Stimulated activated CD4-positive, alpha-beta T cell treated with anti-CD3 and anti-CD28 coated beads, Interleukin-12 subunit alpha, Interleukin-12 subunit beta, amount 100 ng/mL, for 4 hours (primary cell): ENCODE measurements around the gene PYGO2.
A peak's percentile ranks its signal among the peaks of the same experiment; 100 is the strongest.

Source experiments
- DNase-seq: peaks from one replicate; pipeline ENCODE4 v3.0.0-alpha.2; 2020

PYGO2 gene

DNA sequence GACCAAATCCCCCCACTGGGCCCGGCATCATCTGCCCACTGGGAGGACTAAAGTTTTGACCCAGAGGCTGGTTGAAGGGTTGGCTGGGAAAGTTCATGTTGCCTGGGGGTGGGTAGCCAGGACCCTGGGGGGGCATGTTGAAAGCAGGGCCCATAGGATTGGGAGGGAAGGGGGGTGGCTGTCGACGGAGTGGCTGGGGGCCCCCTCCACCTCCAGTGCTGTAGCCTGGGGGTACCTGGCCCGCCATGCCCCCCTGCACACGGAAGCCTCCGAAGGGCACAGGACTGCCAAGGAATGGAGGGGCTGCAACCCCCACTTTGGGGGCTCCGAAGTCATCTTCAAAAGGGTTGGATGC is 2.2 kb downstream of the PYGO2 start:
- DNase-seq: no peak

DNA sequence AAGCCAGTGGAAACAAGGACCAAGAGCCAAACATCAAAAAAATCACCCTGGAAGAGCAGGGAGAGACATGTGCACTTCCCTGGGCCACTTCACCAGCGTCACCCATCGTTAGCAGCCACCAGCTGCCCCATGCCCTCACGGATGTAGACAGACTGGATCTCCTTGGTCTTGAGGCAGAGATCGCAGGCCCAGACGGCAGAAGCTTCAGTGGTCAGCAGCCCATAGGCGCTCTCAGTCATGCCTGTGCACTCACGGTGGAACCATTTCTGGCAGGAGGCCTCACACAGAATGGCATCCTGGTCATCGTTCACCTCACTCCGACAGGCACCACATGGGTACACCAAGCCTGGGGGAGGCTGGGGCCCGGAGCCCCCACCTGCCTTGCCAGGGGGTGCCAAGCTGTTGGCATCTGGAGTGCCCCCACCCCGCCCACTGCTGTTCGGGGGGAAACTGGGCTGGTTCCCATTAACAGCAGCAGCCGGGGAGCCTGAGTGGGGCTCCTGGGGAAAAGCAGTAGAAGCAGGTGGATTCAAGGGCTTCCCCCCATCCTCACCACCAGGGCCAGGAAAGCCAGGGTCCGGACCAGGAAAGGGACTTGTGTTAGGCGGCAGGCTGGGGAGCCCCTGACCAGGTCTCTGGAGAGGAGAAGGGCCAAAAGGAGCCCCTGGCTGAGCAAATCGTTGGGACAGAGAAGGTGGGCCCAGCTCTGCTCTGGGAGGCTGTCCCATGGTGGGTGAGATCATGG is 2.7 kb downstream of the PYGO2 start:
- DNase-seq: no peak

DNA sequence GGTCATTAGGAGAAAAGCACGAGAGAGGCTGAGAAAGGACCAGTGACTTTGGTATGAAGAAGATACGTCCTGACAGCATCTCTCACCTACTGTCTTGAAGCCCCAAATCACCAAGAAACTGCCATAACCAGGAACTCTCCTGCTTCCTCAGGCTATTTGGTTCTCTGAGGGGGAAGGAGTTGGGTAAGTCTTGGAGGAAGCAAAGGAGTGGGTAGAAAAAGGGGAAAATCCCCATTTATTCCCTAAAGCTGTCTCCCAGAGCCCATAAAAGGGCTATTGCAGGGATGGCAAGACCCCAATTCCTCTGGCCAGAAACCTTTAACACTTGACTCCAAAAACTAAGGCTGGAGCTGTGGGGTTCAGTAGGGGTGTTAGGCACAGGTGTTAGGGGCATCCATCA is 3.5 kb downstream of the PYGO2 start:
- DNase-seq: no peak

DNA sequence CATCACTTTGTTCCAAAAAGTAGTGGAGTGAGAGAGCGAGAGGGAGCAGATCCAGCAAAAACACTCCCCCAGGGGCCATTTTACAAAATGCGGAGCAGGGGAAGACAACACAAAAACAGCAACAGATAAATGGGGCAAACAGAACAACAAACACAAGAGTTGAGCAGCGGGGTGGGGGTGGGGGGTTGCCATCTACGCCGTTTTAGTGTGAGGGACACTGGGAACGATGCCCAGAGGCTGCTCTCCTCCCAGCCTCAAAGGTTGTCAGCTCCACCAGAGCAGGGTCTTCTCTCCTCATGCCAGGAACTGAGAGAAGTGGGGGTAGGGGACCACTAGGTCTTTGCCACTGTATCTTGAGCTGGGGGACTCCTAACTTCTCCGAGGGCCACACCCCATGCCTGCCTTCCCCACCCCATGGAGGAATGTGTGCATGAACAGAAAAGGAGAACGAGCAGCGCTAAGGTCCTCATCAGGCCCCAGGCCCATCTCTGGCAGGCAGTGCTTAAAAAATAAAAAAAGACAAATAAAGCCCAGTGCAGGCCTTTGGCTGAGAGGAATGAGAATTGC is 4.4 kb downstream of the PYGO2 start:
- no peak for DNase-seq

DNA sequence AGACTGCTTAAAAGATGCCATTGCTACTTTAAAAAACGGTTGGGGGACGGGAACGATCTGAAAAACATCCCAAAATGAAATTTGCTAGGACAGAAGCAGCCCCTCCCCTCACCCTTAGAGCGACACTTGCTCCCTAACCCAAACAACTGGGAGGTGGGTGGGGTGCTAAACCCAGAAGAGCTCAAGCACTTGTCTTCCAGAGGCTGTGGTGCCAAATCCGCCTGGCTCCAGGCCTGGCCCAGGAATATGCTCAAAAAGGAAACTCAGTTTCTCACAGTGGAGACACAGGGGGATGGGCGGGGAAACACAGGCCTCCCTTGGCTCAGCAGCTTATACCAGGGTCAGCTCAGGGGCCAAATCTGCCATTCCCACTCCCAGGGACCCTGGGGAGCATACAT is 5.0 kb downstream of the PYGO2 start:
- DNase-seq: no peak

DNA sequence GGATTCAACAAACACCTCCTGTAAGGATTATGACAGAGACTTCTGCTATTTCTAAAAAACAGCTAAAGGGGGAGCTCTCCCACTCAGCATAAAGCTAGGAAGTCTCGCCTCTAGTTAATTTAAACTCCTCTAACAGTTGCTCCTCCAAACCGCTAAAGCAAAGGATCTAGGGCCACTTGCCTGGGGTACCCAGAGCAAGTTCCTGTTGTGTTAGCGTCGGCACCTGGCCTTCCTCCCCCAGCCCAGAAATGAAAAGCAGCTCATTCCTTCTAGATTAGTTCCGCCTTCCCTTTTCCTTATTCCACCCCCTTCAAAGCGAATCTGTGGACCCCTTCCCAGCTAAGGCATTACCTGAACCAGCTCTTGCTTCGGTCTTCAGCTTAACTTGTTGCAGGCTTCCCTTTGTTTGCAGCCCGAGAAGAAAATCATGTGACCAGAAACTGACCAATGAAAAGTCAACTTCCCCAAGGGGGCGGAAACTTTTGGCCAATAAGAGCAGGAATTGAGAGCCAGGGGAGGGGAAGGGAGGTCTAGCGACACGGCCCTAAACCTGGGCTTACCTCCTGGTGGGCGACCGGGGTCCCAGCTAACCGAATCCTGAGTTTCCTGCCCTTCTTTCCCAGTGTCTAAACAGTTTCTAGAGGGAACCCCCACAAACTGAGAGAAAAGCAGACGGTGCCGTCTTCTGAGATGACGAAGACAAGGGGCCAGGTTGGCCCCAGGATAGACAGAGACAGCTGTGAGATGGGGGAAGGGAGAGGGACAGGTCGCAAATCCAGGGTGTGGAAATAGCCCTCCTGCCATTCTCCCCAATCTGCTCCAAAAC is 5.7 kb downstream of the PYGO2 start, which contains the start of gene PBXIP1:
TSS of gene PBXIP1 (minus strand) at position 382 of the 826 bp plus-strand sequence. CDS start 2,378 bp downstream, outside the sequence.
- peak; percentile 60 for DNase-seq

DNA sequence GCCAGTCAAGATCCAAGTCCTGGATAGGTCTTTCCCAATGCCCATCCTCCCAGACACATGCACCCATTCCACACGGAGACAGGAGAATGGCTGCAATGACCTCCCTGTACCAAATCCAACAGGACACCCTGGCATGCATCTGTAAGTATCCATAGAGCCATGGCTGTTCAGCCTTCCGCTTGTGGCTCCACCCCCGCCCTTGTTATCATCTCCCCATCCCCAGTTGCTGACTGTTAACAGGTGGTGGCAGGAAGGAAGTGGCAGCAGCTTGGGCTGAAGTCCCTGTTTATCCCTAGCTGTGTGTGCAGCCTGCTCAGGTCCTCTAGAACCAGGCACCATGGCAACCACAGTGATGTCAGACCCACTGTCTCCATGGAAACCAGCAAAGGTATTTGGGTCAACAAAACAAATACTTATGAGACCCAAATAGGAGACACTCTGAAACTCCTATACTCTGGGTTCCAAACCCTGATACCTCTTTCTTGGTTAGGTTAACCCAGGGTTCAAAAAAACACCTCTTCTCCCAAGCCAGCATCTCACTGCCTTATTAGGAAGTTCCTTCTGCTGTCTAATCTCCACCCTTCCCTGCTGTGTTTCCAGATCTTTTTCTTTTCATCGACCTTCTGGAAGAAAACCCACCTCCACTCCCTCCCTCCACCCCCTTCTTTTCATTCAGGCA is 6.4 kb downstream of the PYGO2 start:
- peak; percentile 48 for DNase-seq

DNA sequence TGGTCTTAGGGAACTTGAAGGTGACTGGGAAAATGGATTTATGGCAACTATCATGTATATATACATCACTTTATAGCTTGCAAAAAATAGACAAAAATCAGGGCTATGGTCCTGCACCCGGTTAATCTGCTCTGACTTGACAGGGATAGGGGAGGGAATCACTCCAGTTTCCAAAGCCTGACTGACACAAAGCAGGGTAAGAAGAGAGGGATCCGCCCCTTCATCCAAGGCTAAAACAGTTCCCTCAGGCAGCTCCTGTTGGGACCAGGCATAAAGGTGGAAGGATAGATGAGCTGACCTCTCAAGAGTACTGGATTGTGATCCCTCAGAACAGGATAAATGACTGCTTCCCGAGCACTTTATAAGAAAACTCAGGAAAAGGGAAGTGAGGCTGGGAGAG is 7.0 kb downstream of the PYGO2 start:
- no peak for DNase-seq

DNA sequence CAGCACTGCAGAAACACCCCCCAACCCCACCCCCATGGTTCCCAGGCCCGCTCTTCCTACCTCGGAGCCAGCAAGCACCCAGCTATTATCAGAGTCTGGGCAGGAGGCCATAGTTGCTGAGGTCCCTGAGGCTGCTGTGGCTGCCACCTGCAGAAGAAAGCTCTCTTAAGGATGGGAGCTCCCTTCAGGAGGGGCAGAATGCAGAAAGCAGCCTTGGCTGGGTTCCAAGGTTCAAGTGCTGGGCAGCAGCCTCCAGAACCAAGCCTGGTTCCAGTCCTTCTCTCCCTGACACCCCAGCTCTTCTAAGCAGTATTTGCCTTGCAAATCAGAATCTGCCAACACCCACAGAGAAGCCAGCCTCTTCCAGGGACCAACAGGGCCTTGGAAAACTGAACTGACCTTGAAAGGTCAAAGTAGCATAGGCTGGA is 8.0 kb downstream of the PYGO2 start:
- no peak for DNase-seq

DNA sequence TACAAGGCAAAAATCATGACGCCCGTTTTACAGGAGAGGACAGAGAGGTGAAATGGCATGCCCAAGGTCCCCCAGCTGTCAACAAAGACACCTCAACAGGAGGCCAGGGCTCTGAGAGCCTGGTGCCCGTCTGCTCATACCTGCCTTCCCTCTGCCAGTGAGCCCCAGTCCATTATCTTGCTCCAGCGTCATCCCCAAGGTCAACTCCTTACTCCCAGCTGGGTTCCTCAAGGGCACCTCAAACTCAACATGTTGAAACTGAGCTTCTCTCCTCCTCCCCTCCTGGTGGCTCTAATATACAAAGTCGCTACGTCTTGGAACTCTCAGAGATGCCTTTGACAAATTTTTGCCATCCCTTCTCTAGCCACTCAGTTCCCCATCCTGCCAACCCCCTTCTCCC is 8.9 kb downstream of the PYGO2 start:
- DNase-seq: no peak

DNA sequence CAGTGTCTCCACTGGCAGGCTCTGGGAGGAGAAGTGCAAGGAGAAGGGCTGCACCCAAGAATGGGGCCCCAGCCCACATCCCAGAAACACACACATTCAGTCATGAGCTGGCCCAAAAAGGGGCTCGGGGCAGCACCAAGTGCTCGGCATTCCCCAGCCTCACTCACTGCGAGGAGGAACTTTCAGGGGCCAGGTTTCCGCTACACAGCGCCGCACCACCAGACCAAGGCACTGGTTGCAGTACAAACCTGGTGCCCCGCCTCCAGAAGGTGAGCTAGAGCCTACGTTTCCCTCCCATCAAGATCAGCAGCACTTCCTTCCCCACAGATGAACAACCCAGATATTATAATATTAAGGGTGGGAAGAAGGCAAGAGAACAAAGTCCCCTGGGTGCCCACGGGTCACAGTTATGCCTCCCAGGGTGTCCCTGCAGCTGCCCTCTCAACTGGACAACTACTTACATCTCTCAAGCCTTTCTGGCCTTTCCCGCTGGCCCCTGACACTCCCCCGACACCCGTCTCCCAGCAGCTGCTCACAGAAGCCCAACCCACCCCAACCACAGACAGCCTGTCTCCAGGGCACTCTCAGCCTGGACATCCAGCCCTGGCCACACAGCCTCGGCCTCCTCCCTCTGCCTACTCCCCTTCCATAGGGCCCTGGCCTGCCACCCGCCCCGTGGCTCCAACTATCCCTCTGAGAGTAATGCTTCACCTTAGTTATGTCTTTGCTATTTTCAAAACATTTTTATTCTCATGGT is 9.5 kb downstream of the PYGO2 start:
- peak; percentile 62 for DNase-seq

DNA sequence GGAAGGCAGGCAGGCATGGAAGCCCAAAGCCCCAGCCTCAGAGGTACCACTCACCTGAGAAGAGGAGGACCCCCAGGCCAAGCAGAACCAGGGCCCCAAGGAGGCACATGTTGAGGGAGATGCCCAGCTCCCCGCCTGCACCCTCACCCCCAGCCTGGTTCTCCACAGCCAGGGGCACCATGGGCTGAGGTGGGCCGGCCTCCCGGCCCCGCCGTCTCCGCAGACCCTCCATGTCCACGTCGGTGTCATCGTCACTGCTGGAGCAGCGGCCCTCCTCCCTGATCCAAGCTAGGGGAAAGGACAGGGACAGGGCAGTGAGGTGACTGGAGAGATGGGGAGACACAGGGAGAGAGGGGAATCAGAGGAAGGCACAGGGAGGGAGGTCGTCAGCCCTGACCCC is 13.5 kb downstream of the PYGO2 start:
- no peak for DNase-seq

DNA sequence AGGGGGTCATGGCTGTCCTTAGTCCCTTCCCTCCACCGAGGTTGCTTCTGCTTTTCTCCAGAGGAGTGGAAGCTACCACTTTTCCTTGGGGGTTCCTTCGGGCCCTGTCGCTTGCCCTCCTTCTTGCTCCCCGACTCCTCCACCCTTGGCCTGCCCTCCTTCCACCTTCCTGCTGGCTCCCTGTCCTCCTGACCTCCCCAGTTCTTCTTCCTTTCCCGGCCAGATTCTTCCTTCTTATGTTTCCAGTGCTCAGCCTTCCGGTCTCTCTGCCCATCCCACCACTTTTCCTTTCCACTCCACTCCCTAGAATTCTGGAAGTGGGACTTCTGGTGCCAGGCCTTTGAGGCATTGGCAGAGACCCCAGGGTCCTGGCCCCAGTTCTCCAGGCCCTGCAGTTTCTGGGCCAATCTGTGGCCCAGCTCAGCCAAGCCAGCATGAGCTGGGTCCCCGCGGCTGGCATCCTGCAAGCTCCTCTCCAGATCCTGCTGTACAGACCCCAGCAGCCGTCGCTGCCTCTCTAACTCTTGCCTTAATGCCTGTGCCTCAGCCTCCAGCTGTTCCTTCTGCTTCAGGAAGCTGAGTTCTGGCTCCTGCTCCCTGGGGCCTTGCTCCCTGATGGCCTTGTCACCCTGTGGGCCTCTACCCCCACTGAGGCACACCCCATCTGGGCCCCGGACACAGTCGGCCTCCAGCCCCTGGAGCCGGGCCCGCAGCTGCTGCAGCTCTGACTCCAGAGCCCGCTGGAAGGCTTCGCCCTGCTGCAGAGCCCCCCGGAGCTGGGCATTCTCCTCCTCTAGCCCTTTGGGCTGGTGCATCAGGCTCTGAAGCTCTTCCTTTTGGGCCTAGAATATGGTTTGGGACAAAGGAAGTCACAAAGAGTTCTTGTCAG is 15.4 kb downstream of the PYGO2 start:
- DNase-seq: no peak

DNA sequence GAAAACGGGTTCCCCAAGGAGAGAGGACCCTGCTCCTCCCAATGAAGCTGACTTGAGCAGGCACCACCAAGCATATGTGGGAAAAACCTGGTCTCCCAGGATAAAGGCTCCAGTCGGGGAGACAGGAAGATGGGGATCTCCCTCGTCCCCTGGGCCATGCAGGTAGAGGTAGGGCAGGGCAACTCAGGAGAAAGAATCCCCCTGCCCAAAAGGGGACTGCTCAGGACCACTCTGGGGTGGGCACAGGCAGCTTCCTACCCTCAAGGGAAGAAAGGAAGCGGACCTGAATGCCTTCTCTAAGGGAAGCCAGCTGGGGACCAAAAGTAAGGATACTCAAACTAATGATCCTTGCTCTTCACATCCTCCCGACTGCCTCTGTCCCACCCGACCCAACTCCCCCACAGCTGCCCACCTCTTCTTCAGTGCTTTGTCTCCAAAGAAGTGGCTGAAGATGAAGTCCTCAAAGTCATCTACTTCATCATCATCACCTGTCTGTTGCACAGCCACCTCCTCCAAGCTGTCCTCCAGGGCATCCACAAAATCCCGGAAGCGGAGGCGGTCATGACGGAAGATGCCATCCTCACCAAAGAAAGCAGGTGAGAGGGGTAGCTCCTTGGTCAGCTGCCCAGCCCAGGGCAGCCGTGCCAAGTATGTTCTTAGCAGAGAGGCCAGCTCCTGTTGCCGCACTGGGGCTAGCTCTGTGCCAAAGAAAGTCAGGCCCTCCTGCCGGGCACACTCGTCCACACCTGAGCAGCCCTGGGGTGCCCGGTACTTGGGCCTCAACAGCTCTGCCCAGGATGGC is 16.2 kb downstream of the PYGO2 start:
- DNase-seq: no peak

DNA sequence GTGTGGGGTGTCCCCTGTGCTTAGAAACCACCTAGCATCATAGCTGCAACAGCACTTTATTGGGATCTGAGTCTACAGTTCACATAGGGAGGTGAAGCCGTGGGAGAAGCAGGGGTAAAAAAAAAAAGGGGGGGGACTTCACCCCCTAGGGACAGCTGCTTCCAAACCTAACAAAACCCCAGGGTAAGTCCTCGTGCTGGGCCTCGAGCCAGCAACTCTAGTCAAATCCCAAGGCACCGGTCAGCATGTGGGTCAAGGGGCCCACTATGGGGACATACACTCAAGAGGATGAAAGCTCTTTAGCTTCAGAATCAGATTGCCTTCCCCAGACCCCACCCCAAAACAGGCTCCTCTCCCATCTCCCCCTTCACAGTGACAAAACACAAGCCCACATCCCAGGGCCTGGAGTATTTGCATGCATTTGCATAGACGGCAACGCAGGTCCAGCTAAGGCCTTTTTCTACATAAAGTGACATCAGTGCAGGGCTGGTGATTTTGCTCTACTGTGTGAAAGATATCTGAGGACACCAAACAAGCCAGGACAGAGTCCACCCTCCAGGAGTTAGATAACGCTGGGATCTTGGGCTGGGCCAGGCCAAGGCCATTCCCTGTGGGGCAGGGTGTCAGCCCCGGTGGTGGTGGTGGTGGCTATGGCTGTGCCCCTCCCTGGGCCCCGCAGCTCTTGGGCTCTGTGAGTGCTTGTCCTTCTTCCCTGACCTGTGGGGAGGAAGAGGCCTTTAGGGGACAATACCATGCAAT is 17.0 kb downstream of the PYGO2 start:
- DNase-seq: no peak

DNA sequence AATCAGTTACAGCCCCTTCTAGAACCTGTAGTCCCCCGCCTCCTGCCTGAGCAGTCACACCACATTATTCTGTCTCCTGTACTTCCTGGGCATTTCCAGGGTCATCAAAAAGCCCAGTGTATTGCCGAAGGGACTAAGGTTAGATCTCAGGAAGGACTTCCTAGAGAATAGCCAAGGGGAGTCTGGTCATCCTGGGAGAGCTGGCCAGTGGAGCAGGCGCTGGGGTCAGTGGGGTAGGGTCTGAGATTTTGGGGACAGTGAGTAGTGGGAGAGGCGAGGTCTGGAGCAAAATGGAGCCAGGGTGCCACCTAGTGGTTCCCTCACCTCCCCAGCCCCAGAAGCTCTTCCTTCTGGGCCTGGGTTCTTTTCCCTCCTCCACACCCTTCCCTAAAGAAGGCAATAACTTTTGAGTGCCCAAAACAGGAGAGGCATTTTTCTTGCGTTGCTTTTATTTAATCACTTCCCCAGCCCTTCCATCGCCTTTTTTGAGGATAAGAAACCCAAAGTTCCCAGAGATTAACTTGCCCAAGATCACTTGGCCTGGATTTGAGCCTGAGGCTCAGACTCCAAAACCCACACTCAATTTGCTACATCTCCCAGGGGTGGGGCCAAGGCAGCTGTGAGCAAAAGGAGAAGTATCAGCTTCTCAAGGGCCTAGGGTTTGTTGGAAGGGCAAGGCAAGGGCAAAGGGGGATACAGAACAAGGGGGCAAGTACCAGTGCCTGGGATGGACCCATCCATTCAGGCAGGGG is 17.8 kb downstream of the PYGO2 start:
- peak; percentile 46 for DNase-seq

DNA sequence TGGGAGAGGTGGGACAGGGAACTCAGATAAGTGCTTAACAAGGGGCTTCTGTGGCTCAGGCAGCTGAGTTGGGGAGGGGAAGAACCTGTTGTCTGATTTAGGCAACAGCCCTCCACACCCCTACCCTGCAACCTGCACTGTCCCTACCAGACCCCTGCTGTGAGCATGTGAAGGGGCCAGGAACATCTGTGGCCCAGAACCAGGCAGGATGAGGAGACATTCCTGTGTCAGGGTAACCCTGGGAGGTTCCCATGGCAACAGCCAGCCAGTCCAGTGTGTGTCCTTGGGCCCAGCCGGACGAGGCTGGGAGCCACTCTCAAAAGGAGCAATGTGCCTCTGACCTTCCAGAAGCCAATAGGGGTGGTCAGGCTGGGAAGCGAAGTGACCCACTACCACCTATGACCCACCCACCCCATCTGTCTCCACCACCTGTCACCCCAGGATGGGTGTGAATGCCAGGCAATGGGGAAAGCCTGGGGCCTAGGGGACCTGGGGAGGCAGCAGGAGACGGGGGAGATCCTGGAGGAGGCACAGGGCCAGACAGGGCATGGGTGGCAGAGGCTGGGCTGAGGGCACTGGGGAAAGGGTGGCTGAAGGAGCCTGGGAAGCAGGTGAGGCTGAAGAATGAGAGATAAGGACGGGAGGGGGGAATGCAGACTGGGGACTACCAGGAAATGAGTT is 20.1 kb downstream of the PYGO2 start:
- no peak for DNase-seq

DNA sequence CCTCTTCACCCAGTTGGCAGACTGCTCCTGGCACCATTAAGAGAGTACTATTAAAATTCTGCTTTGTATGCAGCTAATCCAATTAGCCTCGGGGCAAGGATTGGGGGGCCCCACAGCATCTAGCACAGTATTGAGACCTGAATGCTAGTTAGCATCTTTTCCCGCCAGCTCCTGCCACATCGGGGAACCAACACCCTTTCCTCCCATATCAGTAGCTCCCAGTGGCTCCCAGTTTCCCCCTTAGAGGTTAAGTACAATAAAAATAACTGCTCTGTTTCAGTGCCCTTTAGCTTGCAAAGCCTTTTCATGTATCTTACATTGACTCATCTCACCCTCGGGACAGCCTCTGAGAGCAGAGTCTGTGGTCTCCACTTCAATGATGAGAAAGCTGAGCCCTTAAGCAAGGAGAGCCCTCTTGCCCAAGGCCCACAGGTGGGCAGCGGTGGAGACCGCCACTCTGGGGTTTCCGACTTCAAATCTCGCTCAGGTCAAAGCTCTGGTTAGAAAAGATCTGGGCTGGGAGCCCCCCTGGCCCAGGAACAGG is 20.9 kb downstream of the PYGO2 start:
- no peak for DNase-seq
